Measurements from ENCODE around the gene VPS26B.
"Not testable (repeated sequence)": the region's sequence is repeated elsewhere in the genome, so short reads cannot be mapped to it uniquely, and the experiment has no call there.

The VPS26B gene

DNA sequence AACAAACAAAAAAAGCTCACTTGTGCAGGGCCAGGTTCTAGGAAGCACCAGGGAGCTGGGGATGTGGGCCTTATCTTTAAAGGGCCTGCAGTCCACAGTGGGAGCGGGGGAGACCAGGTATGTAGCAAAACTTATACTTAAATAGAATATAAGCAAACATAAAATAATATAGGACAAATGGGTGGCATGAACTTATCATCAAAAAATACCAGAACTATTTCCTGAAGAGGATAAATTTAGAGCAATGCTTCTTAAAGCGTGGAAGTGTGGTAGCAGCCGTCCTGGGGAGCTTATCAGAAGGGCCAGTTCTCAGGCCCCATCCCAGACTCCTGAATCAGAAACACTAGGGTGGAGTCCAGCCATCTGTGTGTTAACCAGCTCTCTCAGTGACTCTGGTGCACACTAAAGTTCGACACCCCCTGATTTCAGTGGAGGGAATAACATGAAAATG is 9.3 kb downstream of the VPS26B start:
- DNase-seq, result no peak

DNA sequence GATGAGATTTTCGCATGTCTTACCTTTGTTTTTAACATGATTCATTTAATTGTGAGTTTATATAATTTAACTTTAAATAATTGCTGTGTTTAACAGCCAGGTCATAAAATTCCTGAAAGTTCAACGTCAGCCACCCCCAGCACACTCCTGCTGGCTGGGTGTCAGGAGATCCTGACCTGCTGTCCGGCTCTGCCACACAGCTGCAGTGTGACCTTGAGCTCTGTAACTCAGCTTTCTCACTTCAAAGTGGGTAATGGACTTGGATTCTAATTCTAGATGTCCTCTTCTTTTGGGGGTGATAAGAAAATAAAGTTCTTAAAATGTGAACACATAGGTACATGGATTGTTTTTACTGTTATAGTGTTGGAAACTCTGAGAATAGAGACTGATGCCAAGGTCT is 10.9 kb downstream of the VPS26B start:
- no peak for DNase-seq

DNA sequence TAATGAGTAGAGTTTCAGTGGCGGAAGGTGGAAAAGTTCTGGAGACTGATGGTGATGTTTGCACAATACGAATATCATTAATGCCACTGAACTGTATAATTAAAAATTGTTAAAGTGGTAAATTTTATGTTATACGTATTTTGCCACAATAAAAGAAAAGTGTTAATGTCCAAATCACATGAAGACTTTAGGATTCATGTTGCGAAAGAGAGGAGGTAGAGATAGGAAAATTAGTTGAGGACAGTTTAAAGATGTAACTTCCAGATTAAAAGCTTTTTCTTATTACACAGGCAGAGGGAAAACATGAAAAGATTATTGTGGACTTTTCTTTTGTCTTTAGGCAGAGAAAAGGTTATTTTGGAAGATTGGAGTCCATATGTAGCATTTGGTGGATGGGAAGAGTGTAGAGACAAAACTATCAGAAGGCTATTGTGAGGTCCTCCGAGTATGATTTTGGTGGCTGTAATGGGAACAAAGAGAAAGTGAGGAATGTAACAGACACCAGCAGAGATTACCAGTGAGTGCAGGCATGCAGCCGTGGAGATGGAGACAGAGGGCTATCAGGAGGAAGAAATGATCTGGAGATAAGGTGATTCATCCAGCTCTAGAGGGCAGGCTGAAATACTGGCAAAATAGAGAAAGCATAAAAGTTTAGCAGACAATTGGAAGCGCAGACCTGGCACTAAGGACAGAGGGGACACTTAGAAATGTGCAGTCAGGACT is 12.5 kb downstream of the VPS26B start:
- DNase-seq, result no peak

DNA sequence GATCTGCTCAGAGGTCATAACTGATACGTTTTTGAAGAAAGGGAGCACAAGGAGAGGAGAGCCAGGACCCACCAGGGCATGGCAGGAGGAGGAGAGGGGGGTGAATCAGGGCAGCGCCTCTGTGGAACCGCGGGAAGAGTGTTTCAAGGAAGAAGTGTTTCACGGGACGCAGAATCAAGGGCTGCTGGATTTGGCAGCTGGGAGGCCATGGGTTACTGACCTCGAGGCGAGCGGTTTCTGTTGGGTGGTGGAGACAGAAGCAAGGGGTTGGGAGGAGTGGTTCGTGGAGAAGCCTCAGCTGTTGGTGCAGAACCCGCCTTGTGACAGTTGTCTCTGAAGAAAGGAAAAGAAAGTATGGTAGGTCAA is 13.1 kb downstream of the VPS26B start:
- no peak for DNase-seq

DNA sequence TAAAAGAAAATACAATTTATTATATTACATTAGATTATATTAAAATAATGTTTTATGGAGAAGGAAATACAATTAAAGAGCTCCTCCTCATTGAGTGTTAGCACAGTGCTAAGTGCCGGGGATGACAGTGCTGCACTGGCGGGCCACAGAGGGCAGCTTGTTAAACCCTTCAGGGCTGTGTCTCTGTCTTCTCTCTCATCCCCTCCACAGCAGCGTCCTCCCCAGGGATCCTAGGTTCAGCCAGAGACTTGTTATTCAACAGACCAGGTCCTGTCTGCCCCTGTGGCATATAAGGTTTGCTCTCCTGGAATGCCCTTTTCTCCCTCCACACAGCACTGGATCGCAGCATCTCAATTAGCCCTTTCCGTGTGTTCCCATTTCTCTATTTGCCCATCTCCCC is 14.5 kb downstream of the VPS26B start:
- DNase-seq, result no peak

DNA sequence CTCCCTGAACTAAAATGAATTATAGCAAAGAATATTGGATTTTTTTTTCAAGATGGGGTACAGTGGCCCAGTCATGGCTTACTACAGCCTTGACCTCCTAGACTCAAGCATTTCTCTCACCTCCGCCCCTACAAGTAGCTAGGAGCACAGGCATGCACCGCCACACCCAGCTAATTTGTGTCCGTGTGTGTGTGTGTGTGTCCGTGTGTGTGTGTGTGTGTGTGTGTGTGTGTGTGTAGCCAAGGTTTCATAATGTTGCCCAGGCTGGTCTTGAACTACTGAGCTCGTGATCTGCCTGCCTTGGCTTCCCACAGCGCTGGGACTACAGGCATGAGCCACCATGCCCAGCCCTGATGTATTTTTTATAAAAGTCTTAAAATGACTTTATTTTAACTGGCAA is 16.1 kb downstream of the VPS26B start:
- DNase-seq, result no peak

DNA sequence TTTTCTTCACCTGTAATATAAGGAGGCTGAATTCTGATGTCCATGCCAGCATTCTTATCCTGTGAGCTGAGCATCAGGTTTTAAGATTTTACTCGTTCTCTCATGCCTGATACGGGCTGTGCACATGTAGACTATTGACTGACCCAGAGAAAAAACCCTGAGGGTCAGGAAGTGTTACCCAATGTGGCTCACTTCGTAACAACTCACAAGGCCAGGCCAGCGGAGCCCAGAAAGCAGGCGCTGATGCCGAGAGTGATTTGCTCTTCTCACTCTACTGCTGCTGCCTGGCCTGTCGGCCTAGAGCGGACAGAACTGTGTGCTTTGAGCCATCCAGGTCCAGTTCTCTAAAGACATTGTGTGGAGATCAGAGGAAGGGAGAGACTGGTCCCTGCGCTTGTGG is 17.9 kb downstream of the VPS26B start:
- DNase-seq, result no peak

DNA sequence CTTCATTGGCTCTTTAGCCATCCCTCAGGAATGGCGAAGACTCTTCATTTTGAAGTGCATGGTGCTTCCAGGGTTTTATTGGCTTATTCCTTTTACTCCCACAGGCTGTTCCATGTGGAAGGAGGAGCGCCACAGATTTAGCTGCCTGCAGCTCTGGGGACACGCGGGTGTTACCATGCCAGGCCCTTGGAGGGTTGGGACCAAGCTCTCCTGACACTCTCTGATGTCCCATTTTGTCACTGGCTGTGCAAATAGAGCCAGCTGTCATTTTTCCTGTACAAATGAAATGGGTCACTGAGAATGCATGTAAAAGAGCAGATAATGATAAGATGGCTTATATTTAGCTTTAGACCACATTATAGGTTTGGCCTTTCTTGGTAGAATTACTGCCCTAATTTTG is 19.4 kb downstream of the VPS26B start:
- DNase-seq, result no peak

DNA sequence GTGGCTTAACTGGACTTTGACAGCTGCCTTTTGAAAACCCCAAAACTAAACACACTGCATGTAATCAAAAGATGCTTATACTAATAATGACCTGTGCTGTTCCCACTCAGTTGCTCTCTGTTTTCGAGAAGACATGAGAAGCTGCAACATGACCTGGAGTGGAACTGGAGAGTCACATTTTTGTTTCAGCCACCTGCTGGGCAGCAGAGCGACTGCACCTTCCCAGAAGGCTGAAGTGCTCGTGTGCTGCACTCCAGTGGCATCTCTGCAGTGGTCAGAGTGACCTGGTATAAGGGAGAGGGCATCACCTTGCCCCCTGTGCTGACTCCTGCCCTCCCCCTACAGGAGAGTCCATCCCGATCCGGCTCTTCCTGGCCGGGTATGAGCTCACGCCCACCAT is 20.1 kb downstream of the VPS26B start:
- peak in 1 of 2 donors; percentile 19 for DNase-seq

DNA sequence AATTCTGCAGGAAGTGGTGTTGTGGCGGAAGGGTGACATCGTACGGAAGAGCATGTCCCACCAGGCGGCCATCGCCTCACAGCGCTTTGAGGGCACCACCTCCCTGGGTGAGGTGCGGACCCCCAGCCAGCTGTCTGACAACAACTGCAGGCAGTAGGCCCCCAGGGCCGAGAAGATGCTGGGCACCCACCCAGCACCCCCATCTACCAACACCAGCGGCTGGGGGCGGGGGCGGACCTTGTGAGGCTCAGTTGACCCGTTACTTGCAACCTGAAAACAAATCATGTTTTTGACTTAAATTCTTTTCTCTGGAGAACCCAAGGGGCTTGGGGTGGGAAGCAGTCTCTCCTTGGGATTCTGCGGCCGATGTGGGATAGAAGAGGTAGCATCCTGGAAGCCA is 21.0 kb downstream of the VPS26B start:
- no peak for DNase-seq

DNA sequence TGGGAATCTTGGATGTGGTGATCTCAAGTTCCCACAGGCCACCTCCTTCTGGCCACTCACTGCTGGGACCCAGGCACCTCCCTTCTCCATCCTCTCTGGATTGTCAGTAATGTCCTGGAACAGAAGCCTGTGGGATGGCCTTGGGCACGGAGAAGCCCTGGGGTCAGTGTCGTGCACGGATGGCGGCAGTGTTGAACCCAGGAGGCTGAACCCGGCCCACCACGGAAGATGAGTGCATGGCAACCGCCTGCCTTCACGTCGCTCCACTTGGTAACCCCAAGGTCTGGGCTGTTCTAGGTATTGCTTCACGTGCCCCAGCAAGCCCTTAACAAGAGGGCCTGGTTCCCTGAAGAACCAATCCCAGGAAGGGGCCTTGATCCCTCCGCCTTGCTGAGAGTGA is 21.6 kb downstream of the VPS26B start:
- no peak for DNase-seq

DNA sequence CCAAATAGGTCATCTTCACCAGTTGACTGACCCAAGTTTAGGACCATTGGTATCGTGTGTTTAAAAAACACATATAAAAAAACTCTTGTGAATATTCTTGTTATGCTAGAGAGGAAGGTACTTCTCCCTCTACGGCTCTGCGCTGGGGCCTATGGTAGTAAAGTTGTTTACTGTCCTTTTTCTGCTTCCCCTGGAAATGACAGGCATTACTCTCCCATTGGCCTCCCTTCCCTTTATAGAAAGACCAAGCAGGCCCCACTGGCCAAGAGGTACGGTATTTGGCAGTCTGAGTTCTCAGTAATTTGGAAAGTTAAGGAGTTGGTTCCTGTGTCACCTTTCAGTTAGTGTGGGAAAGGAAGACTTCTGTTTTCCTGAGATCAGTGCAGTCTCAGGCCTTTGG is 22.2 kb downstream of the VPS26B start:
- DNase-seq, result no peak

DNA sequence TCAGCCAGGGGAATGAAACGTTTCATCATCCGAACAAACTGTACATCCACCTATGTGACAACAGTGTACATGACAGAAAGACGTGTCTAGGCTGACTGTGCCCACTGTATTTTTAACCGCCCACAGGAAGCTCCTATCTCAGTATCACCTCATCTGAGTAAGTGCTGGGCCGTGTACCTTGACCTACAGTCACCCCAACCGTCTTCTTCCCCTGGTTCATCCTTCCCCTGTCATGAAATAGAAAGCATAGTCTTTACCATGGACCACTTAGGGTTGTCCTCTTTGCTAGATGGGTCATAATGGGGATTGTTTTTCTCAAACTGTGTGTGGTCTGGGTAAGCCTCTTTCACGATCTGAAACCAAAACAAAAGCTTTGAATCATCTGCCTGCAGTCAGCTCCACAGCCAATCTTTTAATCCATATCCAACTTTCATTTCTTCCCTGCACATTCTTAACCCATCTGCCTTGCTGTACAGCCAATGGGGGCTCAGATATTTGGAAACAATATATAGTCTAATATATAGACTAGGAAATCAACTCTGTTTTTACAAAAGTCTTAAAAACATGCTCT is 24.5 kb downstream of the VPS26B start:
- DNase-seq, result no peak

DNA sequence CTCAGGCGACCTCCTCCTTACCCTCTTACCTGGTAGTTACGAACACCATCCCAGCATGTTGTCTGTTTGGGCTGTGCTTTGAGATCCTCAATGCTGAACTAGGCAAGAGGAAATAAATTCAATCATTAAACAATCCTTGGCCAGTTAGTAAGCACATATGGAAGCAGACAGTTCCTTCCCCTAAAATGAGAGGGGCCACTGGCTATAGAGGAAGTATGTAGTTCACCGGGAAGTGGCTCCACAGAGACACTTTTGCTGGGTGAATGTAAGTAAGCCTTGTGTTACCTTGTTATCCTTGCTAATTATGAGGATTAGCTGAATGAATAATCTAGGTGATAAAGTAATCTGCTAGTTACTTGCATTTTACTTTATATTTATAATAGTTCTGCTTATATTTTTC is 25.8 kb downstream of the VPS26B start:
- DNase-seq, result peak; percentile 47 to 58

DNA sequence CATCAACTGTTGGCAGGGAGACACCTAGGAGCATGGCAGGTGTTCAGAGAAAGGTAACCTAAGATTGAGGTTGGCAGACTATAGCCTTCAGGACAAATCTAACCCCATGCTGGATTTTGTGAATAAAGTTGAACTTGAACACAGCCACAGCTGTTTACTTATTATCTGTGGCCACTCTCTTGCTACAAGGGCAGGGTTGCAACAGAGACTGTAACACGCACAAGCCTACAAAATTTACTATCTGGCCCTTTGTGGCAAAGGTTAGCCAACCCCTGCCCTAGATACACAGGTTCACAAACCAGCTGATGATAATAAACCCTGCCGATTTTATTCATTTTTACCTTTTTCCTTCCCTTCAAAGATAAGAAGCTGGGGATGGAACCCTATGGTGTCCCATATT is 26.2 kb downstream of the VPS26B start:
- no peak for DNase-seq

DNA sequence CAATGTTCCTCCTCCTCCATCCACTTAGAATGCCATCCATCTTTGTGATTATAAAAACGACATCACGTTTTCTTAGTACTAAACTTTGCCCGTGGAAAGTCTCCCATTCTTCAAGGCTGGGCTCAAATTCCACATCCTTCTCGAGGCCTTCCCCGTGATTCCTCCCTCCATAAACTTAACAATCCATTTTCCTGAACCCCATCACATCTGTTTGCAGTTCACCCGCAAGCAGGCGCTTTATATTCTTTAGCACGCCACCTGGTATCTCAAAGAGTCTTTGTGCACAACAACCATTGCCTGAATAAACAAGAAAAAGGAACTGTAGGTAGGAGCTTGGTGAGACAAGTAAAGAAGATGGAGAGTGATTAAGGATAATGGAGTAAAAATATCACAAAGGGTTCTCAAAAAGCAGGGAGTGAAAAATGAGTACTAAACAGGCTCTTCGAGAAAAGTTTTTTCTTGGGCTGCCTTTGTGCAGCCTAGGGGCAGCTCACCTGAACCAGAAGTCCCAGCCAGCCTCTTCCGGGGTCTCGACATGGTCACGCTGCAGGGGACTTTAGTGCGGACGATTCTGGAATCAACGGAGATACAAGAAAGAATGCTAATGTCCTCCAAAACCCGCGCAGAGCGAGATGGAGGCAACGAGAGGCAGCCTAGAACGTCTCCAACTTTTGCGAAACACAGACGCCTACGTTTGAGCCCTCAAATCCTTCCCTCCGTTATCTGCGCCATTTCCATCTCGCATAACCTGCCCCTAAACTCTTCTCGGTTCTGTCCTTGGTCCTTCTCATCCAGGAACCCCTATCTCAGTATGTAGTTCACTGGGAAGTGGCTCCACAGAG is 28.1 kb downstream of the VPS26B start:
- DNase-seq, result peak; percentile 60 to 67

DNA sequence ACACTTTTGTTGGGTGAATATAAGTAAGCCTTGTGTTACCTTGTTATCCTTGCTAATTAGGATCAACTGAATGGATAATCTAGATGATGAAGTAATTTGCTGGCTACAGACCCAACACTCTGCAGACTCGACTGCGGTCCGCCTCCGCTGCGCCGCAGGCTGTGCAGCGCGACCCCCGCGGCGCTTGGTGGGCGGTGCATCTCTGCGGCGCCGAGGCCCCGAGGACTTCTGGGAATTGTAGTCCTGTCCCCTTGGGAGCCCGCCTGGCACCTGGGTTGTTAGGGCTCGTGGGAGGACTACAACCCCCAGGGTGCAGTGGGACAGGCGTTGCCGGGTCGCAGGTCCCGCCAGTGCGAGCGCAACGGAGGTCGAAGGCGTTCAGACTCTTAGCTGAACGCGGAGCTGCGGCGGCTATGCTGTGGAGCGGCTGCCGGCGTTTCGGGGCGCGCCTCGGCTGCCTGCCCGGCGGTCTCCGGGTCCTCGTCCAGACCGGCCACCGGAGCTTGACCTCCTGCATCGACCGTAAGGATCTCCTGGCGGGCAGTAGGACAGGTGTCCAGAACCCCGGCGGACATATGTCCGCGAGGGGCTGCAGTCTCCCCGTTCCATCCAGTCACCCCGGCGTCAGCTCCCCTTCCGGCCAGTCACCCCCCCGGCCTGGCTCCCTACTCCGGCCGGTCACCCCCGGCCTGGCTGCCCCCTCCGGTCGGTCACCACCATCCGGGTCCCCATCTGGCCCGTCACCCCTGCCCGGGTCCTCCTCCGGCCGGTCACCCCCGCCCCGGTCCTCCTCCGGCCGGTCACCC is 28.9 kb downstream of the VPS26B start, which contains the start of the genes ACAD8 and THYN1:
Gene ACAD8, plus strand, starts transcription at position 381 of the 806 bp plus-strand sequence. Its CDS starts 33 bp downstream, at position 414.
Gene THYN1, minus strand, starts transcription at position 165 of the 806 bp plus-strand sequence. CDS start 470 bp downstream, outside the sequence.
- DNase-seq, result peak; percentile 97 to 98

DNA sequence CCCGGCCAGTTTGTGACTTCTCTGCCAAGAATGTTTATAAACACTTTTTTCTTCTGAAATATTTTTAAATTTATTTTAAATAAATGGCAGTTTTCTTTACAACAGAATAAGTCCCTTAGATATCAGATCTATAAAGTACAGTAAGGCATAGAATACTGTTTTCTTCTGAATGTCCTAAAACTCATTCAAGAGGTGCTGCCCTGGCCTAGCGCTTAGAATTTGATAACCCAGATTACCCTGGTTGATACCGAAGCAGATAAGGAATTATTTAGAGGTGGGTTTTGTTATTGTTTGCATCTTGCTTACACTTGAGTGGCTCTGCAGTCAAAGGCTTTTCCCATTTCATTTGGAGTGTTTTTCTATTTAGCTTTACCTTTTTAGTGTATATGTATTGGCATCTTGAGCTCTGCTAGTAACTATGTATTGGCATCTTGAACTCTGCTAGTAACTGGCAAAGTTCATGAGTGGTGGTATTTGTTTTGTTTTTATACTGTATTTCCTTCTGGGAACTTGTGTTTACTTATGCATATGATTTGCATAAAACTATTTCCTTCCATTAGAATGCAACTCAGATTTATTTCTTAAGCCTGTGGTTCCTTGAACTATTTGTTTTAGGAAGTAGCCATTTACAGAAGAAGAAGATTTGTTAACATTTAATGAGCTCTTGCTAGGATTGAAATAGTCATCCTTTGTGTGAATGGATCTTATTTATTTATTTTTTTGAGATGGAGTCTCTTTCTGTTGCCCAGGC is 30.1 kb downstream of the VPS26B start:
- DNase-seq, result peak; percentile 8 to 53

DNA sequence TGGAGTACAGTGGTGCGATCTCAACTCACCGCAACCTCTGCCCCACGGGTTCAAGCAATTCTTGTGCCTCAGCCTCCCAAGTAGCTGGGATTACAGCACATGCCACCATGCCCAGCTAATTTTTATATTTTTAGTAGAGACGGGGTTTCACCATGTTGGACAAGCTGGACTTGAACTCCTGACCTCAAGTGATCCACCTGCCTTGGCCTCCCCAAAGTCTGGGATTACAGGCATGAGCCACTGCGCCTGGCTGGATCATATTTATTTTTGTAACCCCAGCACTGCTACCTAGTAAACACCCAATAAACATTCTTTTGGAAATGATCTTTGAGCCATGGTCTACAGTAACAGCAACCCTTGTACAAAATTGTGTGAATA is 30.7 kb downstream of the VPS26B start:
- DNase-seq, result not testable (repeated sequence)

DNA sequence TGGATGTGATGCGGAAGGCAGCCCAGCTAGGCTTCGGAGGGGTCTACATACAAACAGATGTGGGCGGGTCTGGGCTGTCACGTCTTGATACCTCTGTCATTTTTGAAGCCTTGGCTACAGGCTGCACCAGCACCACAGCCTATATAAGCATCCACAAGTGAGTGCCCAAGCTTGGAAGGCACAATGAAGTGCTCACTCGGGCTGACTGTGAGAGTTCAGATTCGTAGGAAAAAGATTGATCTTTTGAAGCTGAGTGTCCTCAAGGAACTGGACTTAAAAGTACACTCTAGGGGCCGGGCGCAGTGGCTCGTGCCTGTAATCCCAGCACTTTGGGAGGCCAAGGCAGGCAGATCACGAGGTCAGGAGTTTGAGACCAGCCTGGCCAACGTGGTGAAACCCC is 32.6 kb downstream of the VPS26B start:
- DNase-seq, result no peak

DNA sequence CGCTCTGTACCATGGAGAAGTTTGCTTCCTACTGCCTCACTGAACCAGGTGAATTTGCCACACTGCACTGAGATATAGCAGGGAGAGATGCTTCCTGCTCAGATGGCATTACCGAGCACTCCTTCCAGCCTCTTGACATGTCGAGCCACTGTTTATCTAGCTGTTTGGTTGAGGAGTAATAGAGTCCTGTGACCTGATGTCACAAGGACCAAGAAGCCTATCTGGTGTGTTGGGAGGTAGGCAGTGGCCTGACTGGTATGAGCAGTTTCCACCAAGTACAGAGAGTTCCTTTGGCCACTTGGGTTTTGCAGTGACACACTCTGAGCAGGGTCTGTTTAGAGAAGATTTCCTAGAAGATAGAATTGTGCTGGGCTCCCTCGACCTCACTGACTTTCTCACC is 34.1 kb downstream of the VPS26B start:
- no peak for DNase-seq

DNA sequence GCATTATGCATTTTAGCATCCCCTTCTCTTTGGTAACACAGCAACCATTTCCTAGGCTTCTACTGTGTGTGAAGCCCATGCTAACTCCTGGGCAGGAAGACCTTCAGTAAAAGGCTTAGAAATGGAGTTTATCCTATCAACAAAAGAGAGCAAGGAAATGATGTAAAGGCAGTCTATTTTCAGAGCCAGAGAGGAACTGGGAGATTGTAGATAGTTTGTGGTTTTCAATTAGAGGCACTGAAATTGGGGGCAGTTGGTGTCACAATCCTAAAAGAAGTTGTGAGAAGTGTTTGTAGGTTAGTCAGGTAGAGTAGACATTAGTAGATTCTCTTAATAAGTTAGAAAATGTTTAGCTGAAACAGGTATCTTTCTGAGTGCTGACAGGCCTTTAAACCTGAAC is 36.0 kb downstream of the VPS26B start:
- DNase-seq, result no peak

Measured in inflammatory macrophage (primary cell).